Natural killer cell (primary cell): ENCODE data around the gene C17orf107. TPM values are rescaled to one million over a fixed set of nuclear protein-coding genes. Genes with fewer than 3 reads are reported as not detected.

Source experiments
- ATAC-seq, 3 donors: fragments of 150-1000 bp in 2 of 3; fragments of 200-7000 bp in 1 of 3; cut with Tn5 transposase; 1 replicate in 1 of 3; 2 replicates in 2 of 3; pipeline ENCODE4 v1.10.0; 2021; ENCODE audit warnings: mild to moderate bottlenecking in 2 of 3, moderate library complexity in 2 of 3
- DNase-seq, 2 donors: peaks; one replicate each; pipeline versions ENCODE4 v3.0.0 to v3.0.0-alpha.2; 2013 to 2021; ENCODE audit warnings: mixed read lengths in 1 of 2
- H3K27ac ChIP-seq: one replicate; pipeline ENCODE4 v1.5.1; 2013; ENCODE audit warnings: mild to moderate bottlenecking, low read length
- H3K27me3 ChIP-seq: one replicate; pipeline ENCODE4 v1.6.1; 2013; ENCODE audit warnings: low read length; ENCODE audit not compliant: control insufficient read depth, insufficient read depth
- H3K36me3 ChIP-seq: one replicate; pipeline ENCODE4 v1.6.1; 2013; ENCODE audit warnings: low read length; ENCODE audit not compliant: control insufficient read depth, insufficient read depth
- H3K4me1 ChIP-seq: one replicate; pipeline ENCODE4 v1.6.1; 2013; ENCODE audit warnings: low read length; ENCODE audit not compliant: control insufficient read depth, insufficient read depth
- H3K4me3 ChIP-seq: one replicate; pipeline ENCODE4 v1.5.1; 2013; ENCODE audit warnings: low read length
- H3K9me3 ChIP-seq: one replicate; pipeline ENCODE4 v1.6.1; 2013; ENCODE audit warnings: low read length; ENCODE audit not compliant: control insufficient read depth, insufficient read depth
- H3K27ac Mint-ChIP-seq, 2 donors: one replicate each; pipeline ENCODE4 v1.8.0; 2022; ENCODE audit warnings: mild to moderate bottlenecking in 2 of 2, mixed read lengths in 2 of 2, moderate library complexity in 1 of 2
- H3K27me3 Mint-ChIP-seq, 2 donors: one replicate each; pipeline ENCODE4 v1.8.0; 2022; ENCODE audit warnings: low read depth in 2 of 2, mixed read lengths in 2 of 2
- H3K36me3 Mint-ChIP-seq: one replicate; pipeline ENCODE4 v1.8.0; 2022; ENCODE audit warnings: mixed read lengths
- H3K4me1 Mint-ChIP-seq, 2 donors: one replicate each; pipeline ENCODE4 v1.8.0; 2022; ENCODE audit warnings: mixed read lengths in 2 of 2
- H3K4me3 Mint-ChIP-seq: one replicate; pipeline ENCODE4 v1.8.0; 2022; ENCODE audit warnings: mild to moderate bottlenecking, moderate library complexity, mixed read lengths
- H3K9me3 Mint-ChIP-seq, 2 donors: one replicate each; pipeline ENCODE4 v1.8.0; 2022; ENCODE audit warnings: mixed read lengths in 2 of 2
- CTCF ChIP-seq: fragments of 200-600 bp; IDR thresholded peaks from one replicate; pipeline ENCODE4 v1.8.0; 2022; ENCODE audit warnings: antibody characterized with exemption
- WGBS: methylation state at CpG from one replicate; pipeline ENCODE4 v1.1.7; 2013; ENCODE audit warnings: missing lambda C conversion rate; ENCODE audit not compliant: insufficient coverage; 5-methylcytosine and 5-hydroxymethylcytosine counted together
- intact Hi-C: fragments of 100-400 bp; cut with micrococcal nuclease; formaldehyde crosslinking; loops from one replicate; pipeline ENCODE4 v1.14.2; 2022
- total RNA-seq, 4 donors: library from RNA; stranded (reverse); fragments of 120-200 nt in 1 of 4; gene quantifications; one replicate each; pipeline versions ENCODE4 v1.2.3 to v1.2.4, GENCODE V29; 2013 to 2022

Gene C17orf107
- total RNA-seq, 3 donors from 2014 or later (not counting 1 experiment from before 2014, with no cell fraction given), result 24.4 to 30.2 (median 27.5) TPM

- no peaks in the 10 kb centered on the region for H3K36me3 Mint-ChIP-seq
- H3K4me1 Mint-ChIP-seq, result peaks cover 56 to 82% of the 10 kb centered on the region in 2 donors
- H3K9me3 Mint-ChIP-seq, result no peaks in the 10 kb centered on the region
- H3K9me3 ChIP-seq, result no peaks in the 10 kb centered on the region
- peak overlapping the region; percentile 81 for H3K4me3 ChIP-seq
- ATAC-seq (peak in 1 of 3 donors; percentile 1), DNase-seq (no peak)
- H3K27me3 ChIP-seq, result no peaks in the 10 kb centered on the region
- H3K36me3 ChIP-seq, result peaks cover 38% of the 10 kb centered on the region
- H3K4me1 ChIP-seq, result peaks cover 58% of the 10 kb centered on the region
- peak overlapping the region; percentile 87 to 93 for H3K27ac Mint-ChIP-seq
- H3K4me3 Mint-ChIP-seq, result peak overlapping the region; percentile 91
- H3K27me3 Mint-ChIP-seq, result no peaks in the 10 kb centered on the region
- peak overlapping the region; percentile 78 for H3K27ac ChIP-seq
- WGBS, result under 1% methylated on average over 16 of the region's 16 CpGs
- intact Hi-C loops, result no loop called here
- no peak for TF ChIP-seq CTCF
Measured at GRCh38 chr17:4939546-4939795, 40.1 kb downstream of the C17orf107 start.

GRCh38 chr17:4939796-4940554 lies 40.6 kb downstream of the C17orf107 start, which contains the start of the genes RNF167 and SLC25A11:
Gene RNF167, plus strand, starts transcription at chr17:4940268. Its CDS starts 642 bp downstream, at chr17:4940910.
Gene SLC25A11, minus strand, starts transcription at chr17:4940046. Its CDS starts 136 bp downstream, at chr17:4939910.
- Histone ChIP-seq H3K27ac (peak within 1 kb of the TSS; percentile 78), H3K36me3 (peaks cover 43% of the 10 kb centered on the region), H3K4me3 (peak within 1 kb of the TSS; percentile 91), H3K4me1 (peaks cover 60% of the 10 kb centered on the region), H3K9me3 (no peaks in the 10 kb centered on the region), H3K27me3 (no peaks in the 10 kb centered on the region)
- no peak for TF ChIP-seq CTCF
- peak within 1 kb of the TSS; percentile 87 to 93 for H3K27ac Mint-ChIP-seq
- no peaks in the 10 kb centered on the region for H3K27me3 Mint-ChIP-seq
- ATAC-seq (peak; percentile 84 to 95 (median 87)), DNase-seq (peak; percentile 93 to 99)
- H3K36me3 Mint-ChIP-seq, result no peaks in the 10 kb centered on the region
- intact Hi-C loops, result loop anchor here (1.0 kb wide), 2 partner anchors 8 to 27 kb away; partner anchors contain the start of genes PFN1 and SPAG7
- H3K9me3 Mint-ChIP-seq, result no peaks in the 10 kb centered on the region
- H3K4me3 Mint-ChIP-seq, result peak within 1 kb of the TSS; percentile 91
- peaks cover 57 to 84% of the 10 kb centered on the region in 2 donors for H3K4me1 Mint-ChIP-seq
- under 1% methylated on average over 72 of the region's 72 CpGs for WGBS

- H3K4me1 Mint-ChIP-seq, result peaks cover 63 to 90% of the 10 kb centered on the region in 2 donors
- TF ChIP-seq CTCF, result no peak
- intact Hi-C loops, result loop anchor here (1.0 kb wide), 2 partner anchors 8 to 27 kb away; partner anchors contain the start of genes PFN1 and SPAG7
- WGBS, result under 1% methylated on average over 28 of the region's 29 CpGs
- Histone ChIP-seq H3K4me1 (peaks cover 68% of the 10 kb centered on the region), H3K9me3 (no peaks in the 10 kb centered on the region), H3K4me3 (peak overlapping the region; percentile 91), H3K36me3 (peaks cover 51% of the 10 kb centered on the region), H3K27me3 (no peaks in the 10 kb centered on the region), H3K27ac (peak overlapping the region; percentile 77)
- no peak for ATAC-seq
- H3K9me3 Mint-ChIP-seq, result no peaks in the 10 kb centered on the region
- H3K36me3 Mint-ChIP-seq, result peaks cover 7% of the 10 kb centered on the region
- peak overlapping the region; percentile 87 to 93 for H3K27ac Mint-ChIP-seq
- no peaks in the 10 kb centered on the region for H3K27me3 Mint-ChIP-seq
- peak; percentile 36 to 68 for DNase-seq
- H3K4me3 Mint-ChIP-seq, result peak overlapping the region; percentile 91
Measured at GRCh38 chr17:4940555-4941318, 41.4 kb downstream of the C17orf107 start.
